ENCODE data around the gene CAPN1. TPM values are rescaled to one million over a fixed set of nuclear protein-coding genes. Genes with fewer than 3 reads are reported as not detected.
A peak's percentile ranks its signal among the peaks of the same experiment; 100 is the strongest.

CAPN1 gene
- total and polyA plus RNA-seq, 9 of the 15 experiments (the other 6 are each of a cell fraction or from before 2014, with no cell fraction given) = 3.5 to 199 (median 61.6) TPM

DNA sequence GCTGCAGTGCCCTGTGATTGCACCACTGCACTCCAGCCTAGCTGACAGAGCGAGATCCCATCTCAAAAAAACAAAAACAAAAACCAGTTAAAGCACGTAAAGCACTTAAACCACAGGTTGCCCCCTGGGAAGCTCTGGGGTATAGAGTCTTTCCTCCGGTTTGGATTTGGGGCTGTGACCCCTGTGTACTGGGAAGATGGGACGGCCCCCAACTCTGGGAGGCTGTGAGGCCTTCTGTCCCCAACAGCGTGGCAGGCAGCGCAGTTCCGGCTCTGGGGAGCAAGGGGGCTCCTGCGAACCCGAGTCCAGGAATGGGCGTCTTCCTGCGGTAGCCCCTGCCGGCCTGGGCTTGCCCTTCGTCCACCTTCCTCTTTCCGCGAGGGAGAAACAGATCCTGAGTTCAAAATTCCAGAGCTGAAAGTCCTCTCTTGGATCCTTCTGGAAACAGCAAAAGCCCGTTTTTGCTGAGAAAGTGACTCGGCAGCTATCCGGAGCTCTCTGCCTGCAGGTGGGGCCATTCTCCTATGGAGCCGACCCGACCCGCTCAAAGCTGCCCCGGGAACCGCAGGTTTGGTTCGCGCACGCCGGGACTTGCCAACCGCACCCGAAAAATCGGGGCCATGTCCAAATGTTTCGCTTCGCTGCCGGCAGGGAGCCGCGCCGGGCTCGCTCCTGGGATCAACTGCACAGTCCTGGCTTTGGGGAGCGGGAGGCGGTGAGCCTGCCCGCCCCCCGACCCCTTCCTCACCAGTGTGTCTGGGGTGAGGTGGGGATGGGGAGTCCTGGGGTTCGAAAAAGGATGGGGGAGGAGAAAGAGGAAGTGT lies 43.8 kb downstream of the CAPN1 start (continued):
- peak; percentile 33 for TF ChIP-seq ESRRA (IDR thresholded peaks at IDR 0.05; ENCODE audit: borderline replicate concordance, low read depth)
- TF ChIP-seq ZNF766 (CRISPR knock-in tag; conservative IDR thresholded peaks at IDR 0.05) = peak; percentile 67; the same call in 1 of the 2 replicates
- peak; percentile 72 to 94; a peak in 3 of 4 replicates for TF ChIP-seq UBTF (IDR thresholded peaks at IDR 0.05; ENCODE audit: borderline replicate concordance in 1 of 2, low read depth in 2 of 2, low read length in 2 of 2)
- TF ChIP-seq ETV1 (tag; conservative IDR thresholded peaks at IDR 0.05; ENCODE audit: low read depth) = peak; percentile 61; the same call in 1 of the 2 replicates
- peak; percentile 73 for TF ChIP-seq L3MBTL2 (IDR thresholded peaks at IDR 0.05)
- TF ChIP-seq TCF3 (CRISPR knock-in tag; IDR thresholded peaks at IDR 0.05) = 0 out of 2 replicates have a peak, but pooled peaks have one; percentile 14
- TF ChIP-seq, protein P1, sequence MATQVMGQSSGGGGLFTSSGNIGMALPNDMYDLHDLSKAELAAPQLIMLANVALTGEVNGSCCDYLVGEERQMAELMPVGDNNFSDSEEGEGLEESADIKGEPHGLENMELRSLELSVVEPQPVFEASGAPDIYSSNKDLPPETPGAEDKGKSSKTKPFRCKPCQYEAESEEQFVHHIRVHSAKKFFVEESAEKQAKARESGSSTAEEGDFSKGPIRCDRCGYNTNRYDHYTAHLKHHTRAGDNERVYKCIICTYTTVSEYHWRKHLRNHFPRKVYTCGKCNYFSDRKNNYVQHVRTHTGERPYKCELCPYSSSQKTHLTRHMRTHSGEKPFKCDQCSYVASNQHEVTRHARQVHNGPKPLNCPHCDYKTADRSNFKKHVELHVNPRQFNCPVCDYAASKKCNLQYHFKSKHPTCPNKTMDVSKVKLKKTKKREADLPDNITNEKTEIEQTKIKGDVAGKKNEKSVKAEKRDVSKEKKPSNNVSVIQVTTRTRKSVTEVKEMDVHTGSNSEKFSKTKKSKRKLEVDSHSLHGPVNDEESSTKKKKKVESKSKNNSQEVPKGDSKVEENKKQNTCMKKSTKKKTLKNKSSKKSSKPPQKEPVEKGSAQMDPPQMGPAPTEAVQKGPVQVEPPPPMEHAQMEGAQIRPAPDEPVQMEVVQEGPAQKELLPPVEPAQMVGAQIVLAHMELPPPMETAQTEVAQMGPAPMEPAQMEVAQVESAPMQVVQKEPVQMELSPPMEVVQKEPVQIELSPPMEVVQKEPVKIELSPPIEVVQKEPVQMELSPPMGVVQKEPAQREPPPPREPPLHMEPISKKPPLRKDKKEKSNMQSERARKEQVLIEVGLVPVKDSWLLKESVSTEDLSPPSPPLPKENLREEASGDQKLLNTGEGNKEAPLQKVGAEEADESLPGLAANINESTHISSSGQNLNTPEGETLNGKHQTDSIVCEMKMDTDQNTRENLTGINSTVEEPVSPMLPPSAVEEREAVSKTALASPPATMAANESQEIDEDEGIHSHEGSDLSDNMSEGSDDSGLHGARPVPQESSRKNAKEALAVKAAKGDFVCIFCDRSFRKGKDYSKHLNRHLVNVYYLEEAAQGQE (IDR thresholded peaks at IDR 0.05; ENCODE audit: borderline replicate concordance) = peak; percentile 50; the same call in 1 of the 2 replicates
- TF ChIP-seq, protein P1 (CRISPR knock-in tag; IDR thresholded peaks at IDR 0.05; ENCODE audit: low read depth) = no peak
- peak; percentile 91 for TF ChIP-seq KAT7 (CRISPR knock-in tag; IDR thresholded peaks at IDR 0.05; ENCODE audit: borderline replicate concordance)
- peak; percentile 51 for TF ChIP-seq KDM5B (IDR thresholded peaks at IDR 0.05; ENCODE audit: insufficient replicate concordance, low read depth, low read length)
- 0 out of 2 replicates have a peak, but pooled peaks have one; percentile 1 for TF ChIP-seq CBFB (CRISPR knock-in tag; IDR thresholded peaks at IDR 0.05)
- TF ChIP-seq HMG20A (CRISPR knock-in tag; conservative IDR thresholded peaks at IDR 0.05) = no peak
- TF ChIP-seq C11orf30 (IDR thresholded peaks at IDR 0.05; ENCODE audit: low read depth) = no peak
- TF ChIP-seq TOE1 (IDR thresholded peaks at IDR 0.05; ENCODE audit: borderline replicate concordance) = peak; percentile 57; the same call in 1 of the 2 replicates
- TF ChIP-seq TOE1 (CRISPR knock-in tag; IDR thresholded peaks at IDR 0.05; ENCODE audit: borderline replicate concordance, low read depth) = no peak

Measured in K562 (cell line).